Panc1 (cell line): Measurements from ENCODE around the gene DAPK1. TPM values are rescaled to one million over a fixed set of nuclear protein-coding genes. Genes with fewer than 3 reads are reported as not detected.

Experiments used
- ATAC-seq: fragments of 200-7000 bp; cut with Tn5 transposase; 2 replicates; pipeline ENCODE4 v1.9.1; 2020; ENCODE audit warnings: mild to moderate bottlenecking, moderate library complexity
- BruUV-seq: library from RNA; stranded (reverse); fragments of 400-500 nt; replicated peaks from 2 replicates; lab custom pipeline; 2021; lab: Mats Ljungman, UMichigan
- CTCF ChIA-PET: fragments of 300-600 bp; sonication (Branson Sonifier 250); formaldehyde crosslinking; loops from one replicate; lab custom pipeline; 2022; ENCODE audit warnings: antibody characterized with exemption; lab: Charles Lee
- POLR2A ChIA-PET: fragments of 300-600 bp; sonication (Branson Sonifier 250); formaldehyde crosslinking; loops from one replicate; lab custom pipeline; 2022; ENCODE audit warnings: antibody characterized with exemption; lab: Charles Lee
- DNase-seq: peaks from one replicate; pipeline ENCODE4 v3.0.0-alpha.2; 2010; ENCODE audit warnings: low read depth, low spot score
- H3K27ac ChIP-seq: 2 replicates; pipeline ENCODE4 v1.5.1; 2011; ENCODE audit warnings: mild to moderate bottlenecking, low read length, inconsistent platforms
- H3K27me3 ChIP-seq: fragments of 200-500 bp; sonication (Bioruptor generic); 2 replicates; pipeline ENCODE4 v1.6.0; 2014; ENCODE audit warnings: low read length, inconsistent platforms; ENCODE audit not compliant: control insufficient read depth, insufficient read depth
- H3K36me3 ChIP-seq: fragments of 200-500 bp; sonication (Bioruptor generic); 2 replicates; pipeline ENCODE4 v1.5.1; 2014; ENCODE audit warnings: inconsistent platforms, mild to moderate bottlenecking, low read length, moderate library complexity; ENCODE audit not compliant: control insufficient read depth, insufficient read depth
- H3K4me1 ChIP-seq: 2 replicates; pipeline ENCODE4 v1.5.1; 2011; ENCODE audit warnings: inconsistent platforms, mild to moderate bottlenecking, low read length, moderate library complexity; ENCODE audit not compliant: control insufficient read depth, insufficient read depth
- H3K4me3 ChIP-seq, 2 experiments: 2 replicates each; pipeline ENCODE4 v1.5.1; 2011 to 2012; ENCODE audit warnings: low read depth in 2 of 2, low read length in 2 of 2, mild to moderate bottlenecking in 2 of 2, inconsistent platforms in 1 of 2, moderate library complexity in 1 of 2
- H3K9me3 ChIP-seq: fragments of 200-500 bp; sonication (Bioruptor generic); 2 replicates; pipeline ENCODE4 v1.5.1; 2014; ENCODE audit warnings: low read depth, mild to moderate bottlenecking, inconsistent platforms, low read length, moderate library complexity; ENCODE audit not compliant: control insufficient read depth, insufficient read depth
- POLR2AphosphoS5 ChIP-seq: IDR thresholded peaks from 2 replicates; pipeline ENCODE4 v1.6.1; 2012; ENCODE audit warnings: mild to moderate bottlenecking, low read depth, low read length, moderate library complexity
- SIN3A ChIP-seq: IDR thresholded peaks from 2 replicates; pipeline ENCODE4 v1.6.1; 2012; ENCODE audit warnings: low read depth, mild to moderate bottlenecking, low read length, moderate library complexity, borderline replicate concordance; ENCODE audit not compliant: insufficient read depth
- TCF7L2 ChIP-seq: IDR thresholded peaks from 2 replicates; pipeline ENCODE4 v1.6.1; 2011; ENCODE audit warnings: mild to moderate bottlenecking, low read depth, low read length, inconsistent platforms
- in situ Hi-C: cut with HindIII; loops from 2 replicates; pipeline ENCODE4 v1.10.0; 2016; ENCODE audit warnings: low sequenced_read_pairs, low pct_unique_long_range_greater_than_20kb
- intact Hi-C: fragments of 100-400 bp; cut with micrococcal nuclease; formaldehyde crosslinking; loops from one replicate; pipeline ENCODE4 v1.10.0; 2022; ENCODE audit not compliant: unreplicated experiment
- total RNA-seq: library from RNA; stranded (reverse); gene quantifications from one replicate; pipeline ENCODE4 v1.2.1, GENCODE V29; 2021; ENCODE audit not compliant: unreplicated experiment
- TF ChIP-seq, protein P1 (sequence below): fragments of 450-650 bp; IDR thresholded peaks from 2 replicates; pipeline ENCODE4 v1.5.1; 2017; ENCODE audit warnings: mild to moderate bottlenecking
- TF ChIP-seq, protein P2 (sequence below), 2 experiments: IDR thresholded peaks; 2 replicates each; pipeline ENCODE4 v1.6.1; 2011 to 2012; ENCODE audit warnings: low read depth in 2 of 2, control low read depth in 1 of 2, low read length in 1 of 2, mild to moderate bottlenecking in 1 of 2, moderate library complexity in 1 of 2; ENCODE audit not compliant: insufficient read depth in 1 of 2

Gene DAPK1
- total RNA-seq, 1 experiment from 2014 or later: 0.87 TPM

DNA sequence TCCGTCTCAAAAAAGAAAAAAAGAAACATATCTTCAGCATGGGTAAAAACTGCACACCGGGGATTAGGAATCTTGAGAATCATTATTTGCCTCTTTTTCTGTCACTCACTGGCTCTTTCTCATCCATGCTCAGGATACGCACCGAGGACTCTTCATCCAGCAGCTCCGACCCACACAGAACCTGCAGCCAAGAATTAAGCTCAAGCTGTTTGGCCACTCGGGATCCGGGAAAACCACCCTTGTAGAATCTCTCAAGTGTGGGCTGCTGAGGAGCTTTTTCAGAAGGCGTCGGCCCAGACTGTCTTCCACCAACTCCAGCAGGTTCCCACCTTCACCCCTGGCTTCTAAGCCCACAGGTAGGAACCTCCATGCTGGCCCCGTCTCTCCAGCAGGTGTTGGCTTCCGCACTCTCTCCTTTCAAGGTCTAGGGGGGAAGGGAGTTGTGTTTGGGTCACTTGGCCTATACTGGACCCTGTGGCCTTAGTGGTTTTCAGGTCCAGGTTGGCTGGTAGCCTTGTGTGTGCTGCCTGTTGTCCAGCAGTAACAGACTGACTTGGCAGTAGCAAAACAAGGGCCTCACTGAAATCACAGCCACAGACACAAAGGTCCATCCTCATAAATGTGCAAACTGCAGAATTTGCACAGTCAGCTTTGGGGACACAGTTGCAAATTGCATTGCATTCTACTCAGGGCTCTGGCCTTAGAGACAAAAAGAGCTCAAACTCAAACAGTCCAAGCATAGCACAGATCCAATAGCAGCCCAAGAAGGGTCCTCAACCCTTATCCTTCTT is 183.8 kb downstream of the DAPK1 start:
- DNase-seq: no peak
- TF ChIP-seq POLR2AphosphoS5: no peak
- TF ChIP-seq, protein P1, sequence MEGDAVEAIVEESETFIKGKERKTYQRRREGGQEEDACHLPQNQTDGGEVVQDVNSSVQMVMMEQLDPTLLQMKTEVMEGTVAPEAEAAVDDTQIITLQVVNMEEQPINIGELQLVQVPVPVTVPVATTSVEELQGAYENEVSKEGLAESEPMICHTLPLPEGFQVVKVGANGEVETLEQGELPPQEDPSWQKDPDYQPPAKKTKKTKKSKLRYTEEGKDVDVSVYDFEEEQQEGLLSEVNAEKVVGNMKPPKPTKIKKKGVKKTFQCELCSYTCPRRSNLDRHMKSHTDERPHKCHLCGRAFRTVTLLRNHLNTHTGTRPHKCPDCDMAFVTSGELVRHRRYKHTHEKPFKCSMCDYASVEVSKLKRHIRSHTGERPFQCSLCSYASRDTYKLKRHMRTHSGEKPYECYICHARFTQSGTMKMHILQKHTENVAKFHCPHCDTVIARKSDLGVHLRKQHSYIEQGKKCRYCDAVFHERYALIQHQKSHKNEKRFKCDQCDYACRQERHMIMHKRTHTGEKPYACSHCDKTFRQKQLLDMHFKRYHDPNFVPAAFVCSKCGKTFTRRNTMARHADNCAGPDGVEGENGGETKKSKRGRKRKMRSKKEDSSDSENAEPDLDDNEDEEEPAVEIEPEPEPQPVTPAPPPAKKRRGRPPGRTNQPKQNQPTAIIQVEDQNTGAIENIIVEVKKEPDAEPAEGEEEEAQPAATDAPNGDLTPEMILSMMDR: no peak
- TF ChIP-seq TCF7L2: no peak
- TF ChIP-seq, protein P2, sequence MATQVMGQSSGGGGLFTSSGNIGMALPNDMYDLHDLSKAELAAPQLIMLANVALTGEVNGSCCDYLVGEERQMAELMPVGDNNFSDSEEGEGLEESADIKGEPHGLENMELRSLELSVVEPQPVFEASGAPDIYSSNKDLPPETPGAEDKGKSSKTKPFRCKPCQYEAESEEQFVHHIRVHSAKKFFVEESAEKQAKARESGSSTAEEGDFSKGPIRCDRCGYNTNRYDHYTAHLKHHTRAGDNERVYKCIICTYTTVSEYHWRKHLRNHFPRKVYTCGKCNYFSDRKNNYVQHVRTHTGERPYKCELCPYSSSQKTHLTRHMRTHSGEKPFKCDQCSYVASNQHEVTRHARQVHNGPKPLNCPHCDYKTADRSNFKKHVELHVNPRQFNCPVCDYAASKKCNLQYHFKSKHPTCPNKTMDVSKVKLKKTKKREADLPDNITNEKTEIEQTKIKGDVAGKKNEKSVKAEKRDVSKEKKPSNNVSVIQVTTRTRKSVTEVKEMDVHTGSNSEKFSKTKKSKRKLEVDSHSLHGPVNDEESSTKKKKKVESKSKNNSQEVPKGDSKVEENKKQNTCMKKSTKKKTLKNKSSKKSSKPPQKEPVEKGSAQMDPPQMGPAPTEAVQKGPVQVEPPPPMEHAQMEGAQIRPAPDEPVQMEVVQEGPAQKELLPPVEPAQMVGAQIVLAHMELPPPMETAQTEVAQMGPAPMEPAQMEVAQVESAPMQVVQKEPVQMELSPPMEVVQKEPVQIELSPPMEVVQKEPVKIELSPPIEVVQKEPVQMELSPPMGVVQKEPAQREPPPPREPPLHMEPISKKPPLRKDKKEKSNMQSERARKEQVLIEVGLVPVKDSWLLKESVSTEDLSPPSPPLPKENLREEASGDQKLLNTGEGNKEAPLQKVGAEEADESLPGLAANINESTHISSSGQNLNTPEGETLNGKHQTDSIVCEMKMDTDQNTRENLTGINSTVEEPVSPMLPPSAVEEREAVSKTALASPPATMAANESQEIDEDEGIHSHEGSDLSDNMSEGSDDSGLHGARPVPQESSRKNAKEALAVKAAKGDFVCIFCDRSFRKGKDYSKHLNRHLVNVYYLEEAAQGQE (IDR thresholded peaks at IDR 0.05; ENCODE audit: insufficient read depth in 1 of 2, low read depth in 2 of 2, low read length in 1 of 2): no peak
- TF ChIP-seq SIN3A: no peak
- no peak for ATAC-seq
- Histone ChIP-seq H3K4me3 (no peak overlapping the region), H3K27ac (no peak overlapping the region), H3K27me3 (no peaks in the 10 kb centered on the region), H3K36me3 (no peaks in the 10 kb centered on the region), H3K4me1 (no peaks in the 10 kb centered on the region), H3K9me3 (no peaks in the 10 kb centered on the region)
- ChIA-PET CTCF (interaction anchor here (0.5 kb wide), 1 partner anchor 794 kb away, joined by 3 read pairs; no protein-coding TSS in a partner anchor), POLR2A (no interaction called here)
- BruUV-seq: no TSS peak
- intact Hi-C loops (no loop called here), in situ Hi-C loops (no loop called here)

DNA sequence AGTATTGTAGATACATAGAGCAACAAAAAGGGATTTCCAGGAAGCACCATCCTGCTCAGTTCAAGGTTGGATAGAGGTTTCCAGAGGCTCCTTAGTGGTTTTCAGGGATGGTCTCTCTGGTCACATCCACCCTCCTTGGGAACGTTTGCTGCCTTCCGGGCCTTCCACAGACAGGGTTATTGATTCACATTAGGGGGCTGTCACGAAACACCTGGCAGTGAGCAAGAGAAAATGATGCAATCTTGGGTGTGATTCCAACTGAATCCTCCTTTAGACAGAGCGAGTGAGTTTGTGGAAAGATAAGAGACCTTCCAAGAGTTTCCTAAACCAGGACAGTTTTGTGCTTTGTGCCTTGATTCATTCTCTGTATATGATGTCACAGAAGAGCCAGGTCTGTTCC is 184.4 kb downstream of the DAPK1 start:
- intact Hi-C loops (no loop called here), in situ Hi-C loops (no loop called here)
- Histone ChIP-seq H3K27me3 (no peaks in the 10 kb centered on the region), H3K27ac (no peak overlapping the region), H3K4me1 (no peaks in the 10 kb centered on the region), H3K36me3 (no peaks in the 10 kb centered on the region), H3K9me3 (no peaks in the 10 kb centered on the region), H3K4me3 (no peak overlapping the region)
- TF ChIP-seq, protein P2 (IDR thresholded peaks at IDR 0.05; ENCODE audit: insufficient read depth in 1 of 2, low read depth in 2 of 2, low read length in 1 of 2): no peak
- TF ChIP-seq TCF7L2: no peak
- TF ChIP-seq, protein P1: no peak
- no peak for TF ChIP-seq SIN3A
- no peak for TF ChIP-seq POLR2AphosphoS5
- POLR2A ChIA-PET: no interaction called here
- CTCF ChIA-PET: no interaction called here
- no TSS peak for BruUV-seq
- DNase-seq: no peak
- no peak for ATAC-seq
